GM04503 (cell line): ENCODE results near the gene BACH2.
"Not testable (repeated sequence)": the region's sequence is repeated elsewhere in the genome, so short reads cannot be mapped to it uniquely, and the experiment has no call there.

ENCODE experiments used
- DNase-seq: peaks from one replicate; pipeline ENCODE4 v3.0.0-alpha.2; 2012; ENCODE audit warnings: low read depth

The BACH2 gene

DNA sequence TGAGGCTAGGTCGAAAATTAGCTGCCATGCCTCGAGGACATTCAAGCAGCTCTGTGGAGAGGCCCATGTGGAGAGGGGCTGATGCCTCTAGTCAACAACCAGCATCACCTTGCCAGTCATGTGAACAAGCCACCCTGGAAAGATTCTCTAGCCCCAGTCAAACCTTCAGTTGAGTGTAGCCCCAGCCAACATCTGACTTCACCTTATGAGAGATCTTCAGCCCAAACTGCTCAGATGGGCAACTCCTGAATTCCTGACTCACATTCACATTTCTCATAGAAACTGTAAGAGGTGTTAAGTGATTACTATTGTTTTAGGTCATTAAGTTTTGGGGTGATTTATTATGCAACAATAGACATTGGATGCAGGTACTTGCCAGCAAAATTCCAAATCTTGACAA lies 357.5 kb downstream of the BACH2 start:
- no peak for DNase-seq

GRCh38 chr6:89938014-89938413 lies 358.6 kb downstream of the BACH2 start:
- DNase-seq: no peak

DNA sequence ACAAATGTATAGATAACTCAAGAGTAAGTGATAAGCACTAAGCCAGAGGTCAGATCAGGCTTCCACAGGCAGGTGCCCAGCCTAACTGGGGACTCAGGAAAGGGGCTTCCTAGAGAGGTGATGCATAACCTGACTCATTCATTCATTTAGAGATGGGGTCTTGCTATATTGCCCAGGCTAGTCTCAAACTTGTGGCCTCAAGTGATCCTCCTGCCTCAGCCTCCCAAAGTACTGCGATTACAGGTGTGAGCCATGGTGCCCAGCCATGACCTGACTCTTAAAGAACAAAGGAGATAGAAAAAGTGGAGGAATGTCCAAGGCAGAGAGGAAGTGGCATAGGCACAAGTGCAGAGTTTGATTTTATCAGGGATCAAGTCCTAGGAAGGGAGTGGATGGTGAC lies 360.5 kb downstream of the BACH2 start:
- no peak for DNase-seq

DNA sequence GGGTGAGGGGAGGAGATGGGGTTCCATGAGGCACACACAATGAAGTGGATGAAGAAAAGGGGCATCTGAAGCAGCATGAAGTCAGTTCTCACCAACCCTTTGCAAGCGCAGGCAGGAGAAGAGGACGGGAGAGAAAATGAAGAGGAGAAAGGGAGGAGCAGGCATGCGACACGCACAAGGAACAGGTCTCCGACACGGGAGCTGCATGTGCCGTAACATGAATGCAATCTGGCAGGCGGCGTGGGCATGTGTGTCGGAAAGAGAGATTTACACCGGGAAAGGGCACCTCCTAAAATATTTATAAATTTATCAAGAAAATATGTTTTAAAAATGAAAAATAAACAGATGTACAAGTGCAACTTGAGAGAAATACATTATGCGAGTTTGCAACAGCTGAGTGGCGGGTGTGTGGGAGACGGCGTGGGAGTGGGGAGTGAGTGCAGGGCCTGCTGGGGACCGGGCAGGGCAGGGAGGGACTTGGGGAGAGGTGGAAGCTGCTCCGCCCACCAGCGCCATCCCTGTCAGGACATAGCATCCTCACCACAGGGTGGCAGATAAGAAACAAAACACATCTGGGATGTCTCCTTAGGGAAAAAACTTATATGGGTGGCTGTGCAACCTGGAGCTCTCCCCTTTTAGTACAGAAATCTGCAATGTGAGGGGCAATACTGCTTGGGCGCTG lies 361.8 kb downstream of the BACH2 start:
- DNase-seq: no peak

- DNase-seq: no peak
These were observed 364.3 kb downstream of the BACH2 start for GRCh38 chr6:89932245-89932802.

GRCh38 chr6:89930789-89931188 lies 365.9 kb downstream of the BACH2 start:
- DNase-seq: no peak

DNA sequence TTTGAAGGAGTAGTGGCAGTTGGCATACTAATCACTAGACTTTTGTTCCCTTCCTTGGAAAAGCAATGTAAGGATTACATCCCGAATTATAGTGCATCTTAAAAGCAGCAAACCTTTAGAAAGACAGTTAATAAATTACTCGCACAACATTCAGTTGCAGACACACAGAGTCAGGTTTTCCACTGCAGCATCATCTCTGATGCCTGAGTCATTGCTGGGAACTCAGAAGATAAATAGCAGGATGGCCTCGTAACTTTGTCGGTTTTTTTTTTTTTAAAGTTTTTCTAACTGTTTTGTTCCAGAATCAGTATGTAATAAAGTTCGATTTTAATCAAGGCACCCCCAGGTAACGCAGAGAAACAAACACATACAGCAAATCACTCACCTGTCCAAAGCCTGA lies 368.0 kb downstream of the BACH2 start:
- no peak for DNase-seq

DNA sequence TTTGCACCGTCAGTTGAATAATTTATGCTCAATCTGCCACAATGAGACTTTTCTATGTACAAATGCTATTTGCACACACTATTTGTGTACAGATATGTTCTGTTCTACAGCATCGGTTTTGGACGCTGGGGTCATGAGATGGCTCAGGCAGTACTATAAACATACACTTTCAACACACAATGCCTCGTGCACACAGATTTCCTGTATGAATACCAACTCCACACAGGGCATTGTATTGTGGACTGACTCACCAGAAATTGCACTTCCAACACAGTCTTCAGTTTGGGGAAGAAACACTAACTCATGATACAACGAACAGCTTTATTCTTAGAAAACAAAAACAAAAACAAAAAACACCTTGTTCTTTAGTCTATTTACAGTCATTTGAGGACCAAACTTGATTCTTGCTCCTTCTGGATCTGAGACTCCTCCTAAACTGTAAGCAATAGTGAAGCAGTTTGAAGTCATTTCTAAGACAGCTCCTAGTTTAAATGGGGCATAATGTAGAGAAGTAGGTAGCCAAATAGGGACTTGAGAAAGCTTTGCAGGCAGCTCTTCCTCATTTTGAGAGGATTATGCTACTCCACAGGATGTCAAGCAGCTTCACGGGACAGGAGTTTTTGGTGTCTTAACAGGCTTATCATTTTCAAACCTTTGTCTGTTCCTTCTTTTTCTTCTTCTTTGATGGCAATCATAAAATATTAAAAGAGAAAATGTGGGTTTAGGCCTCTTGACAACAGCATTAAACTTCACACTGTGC lies 368.7 kb downstream of the BACH2 start:
- DNase-seq: no peak

GRCh38 chr6:89927264-89927663 lies 369.4 kb downstream of the BACH2 start:
- no peak for DNase-seq

GRCh38 chr6:89925826-89926225 lies 370.8 kb downstream of the BACH2 start:
- DNase-seq: no peak

DNA sequence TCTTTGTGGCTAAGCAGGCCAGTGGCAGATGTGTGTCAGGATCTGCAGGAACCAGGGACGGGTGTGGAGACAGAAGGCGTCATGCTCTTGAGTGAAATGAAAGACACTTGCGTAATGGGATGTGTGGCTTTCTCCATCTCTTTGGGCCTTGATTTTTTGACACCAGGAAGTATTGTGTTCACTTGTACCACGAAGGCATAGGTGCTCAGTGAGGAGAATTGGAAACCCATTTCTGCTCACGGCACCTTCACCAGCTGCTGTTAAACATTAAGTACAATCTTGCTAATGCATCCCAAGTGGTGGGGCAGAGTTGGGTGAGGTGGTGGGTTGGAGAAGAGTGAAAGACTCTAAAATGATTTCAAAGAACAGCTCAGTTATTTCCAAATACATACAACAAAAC lies 372.4 kb downstream of the BACH2 start:
- DNase-seq: no peak

GRCh38 chr6:89921691-89922090 lies 375.0 kb downstream of the BACH2 start:
- no peak for DNase-seq

DNA sequence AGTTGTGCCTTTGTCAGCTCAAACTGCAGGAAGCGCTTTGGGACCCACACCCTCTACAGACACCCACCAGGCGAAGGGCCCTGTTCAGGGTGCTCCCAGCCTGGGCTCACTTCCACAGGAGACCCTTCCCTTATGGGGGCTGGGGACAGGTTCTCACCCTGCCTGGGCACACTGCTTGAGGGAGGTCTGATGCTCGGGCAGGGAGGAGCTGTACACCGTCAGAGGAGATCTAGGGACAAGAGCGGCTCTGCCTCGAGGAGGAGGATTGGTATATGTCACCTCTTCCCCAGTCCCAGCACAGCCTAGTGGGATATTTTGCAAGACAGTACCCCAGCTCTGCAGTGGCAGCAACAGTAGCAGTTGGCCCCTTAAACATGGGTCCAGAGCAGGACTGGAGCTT lies 375.4 kb downstream of the BACH2 start:
- DNase-seq: no peak

DNA sequence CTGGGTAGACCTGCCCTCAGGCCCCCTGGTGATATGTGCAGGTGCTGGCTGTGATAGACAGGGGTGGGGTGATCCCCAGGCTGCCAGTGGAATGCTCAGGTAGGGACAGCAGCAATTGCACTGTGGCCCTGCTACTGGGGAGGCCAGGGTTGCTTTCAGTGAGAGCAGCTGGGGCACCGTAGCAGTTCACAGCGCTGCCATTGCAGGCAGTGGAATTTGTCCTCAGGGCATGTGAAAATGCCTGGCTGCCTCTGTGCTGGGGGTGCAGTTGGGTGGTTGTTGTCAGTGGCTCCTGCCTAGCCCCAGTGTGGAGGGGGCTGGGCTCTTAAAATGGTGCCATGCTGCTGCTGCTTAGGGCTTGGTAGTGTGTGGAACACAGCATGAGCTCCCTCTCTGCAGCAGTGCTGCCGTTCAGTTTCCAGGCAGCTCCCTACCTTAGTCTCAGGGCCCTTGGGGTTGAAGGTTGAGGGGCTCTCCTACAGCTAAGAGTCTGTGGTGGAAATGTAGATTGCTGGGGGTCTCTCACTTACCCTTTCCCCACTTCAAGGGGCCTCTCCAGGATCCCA lies 378.8 kb downstream of the BACH2 start:
- DNase-seq: no peak

DNA sequence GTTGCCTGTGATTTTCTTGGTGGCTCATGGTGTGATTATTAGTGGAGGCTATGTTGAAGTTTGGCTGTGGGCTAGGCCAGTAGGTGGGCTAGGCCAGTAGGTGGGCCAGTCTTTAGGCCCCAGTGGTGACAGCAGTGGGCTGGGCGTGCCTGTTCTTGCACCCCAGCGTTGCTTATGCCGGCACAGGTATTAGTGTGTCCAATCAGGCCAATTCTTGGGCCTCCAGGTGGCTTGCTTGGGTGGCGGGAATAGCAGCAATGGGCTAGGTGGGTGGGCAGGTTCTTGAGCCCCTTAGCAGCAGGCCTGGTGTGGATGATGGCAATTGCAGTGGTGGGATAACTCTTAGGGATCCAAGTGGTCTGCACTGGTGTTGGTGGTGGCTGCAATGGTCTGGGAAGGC lies 379.4 kb downstream of the BACH2 start:
- no peak for DNase-seq

DNA sequence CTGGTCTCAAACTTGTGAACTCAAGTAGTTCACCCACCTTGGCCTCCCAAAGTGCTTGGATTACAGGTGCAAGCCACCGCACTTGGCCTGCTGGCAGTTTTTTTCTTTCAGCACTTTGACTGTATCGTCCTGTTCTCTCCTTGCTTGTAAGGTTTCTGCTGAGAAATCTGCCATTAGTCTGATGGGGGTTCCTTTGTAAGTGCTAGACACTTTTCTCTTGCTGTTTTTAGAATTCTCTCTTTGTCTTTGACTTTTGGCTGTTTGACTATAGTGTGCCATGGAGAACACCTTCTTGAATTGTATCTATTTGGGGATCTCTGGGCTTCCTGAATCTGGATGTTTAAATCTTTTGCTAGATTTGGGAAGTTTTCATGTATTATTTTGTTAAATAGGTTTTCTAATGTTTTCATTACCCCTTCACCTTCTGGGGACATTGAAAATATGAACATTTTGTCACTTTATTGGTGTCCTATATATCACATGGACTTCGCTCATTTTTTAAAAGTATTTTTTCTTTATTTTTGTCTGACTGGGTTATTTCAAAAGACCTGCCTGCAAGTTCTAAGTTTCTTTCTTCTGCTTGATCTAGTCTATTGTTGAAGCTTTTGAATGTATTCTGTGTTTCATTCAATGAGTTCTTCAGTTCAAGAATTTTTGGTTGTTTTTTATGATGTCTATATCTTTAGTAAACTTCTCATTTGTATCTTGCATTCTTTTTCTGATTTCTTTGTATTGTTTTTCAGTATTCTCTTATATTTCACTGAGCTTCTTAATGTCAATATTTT lies 380.3 kb downstream of the BACH2 start:
- no peak for DNase-seq

- DNase-seq: no peak
These were observed 385.8 kb downstream of the BACH2 start for GRCh38 chr6:89910902-89911240.

GRCh38 chr6:89910001-89910901 lies 386.4 kb downstream of the BACH2 start:
- DNase-seq: not testable (repeated sequence)

DNA sequence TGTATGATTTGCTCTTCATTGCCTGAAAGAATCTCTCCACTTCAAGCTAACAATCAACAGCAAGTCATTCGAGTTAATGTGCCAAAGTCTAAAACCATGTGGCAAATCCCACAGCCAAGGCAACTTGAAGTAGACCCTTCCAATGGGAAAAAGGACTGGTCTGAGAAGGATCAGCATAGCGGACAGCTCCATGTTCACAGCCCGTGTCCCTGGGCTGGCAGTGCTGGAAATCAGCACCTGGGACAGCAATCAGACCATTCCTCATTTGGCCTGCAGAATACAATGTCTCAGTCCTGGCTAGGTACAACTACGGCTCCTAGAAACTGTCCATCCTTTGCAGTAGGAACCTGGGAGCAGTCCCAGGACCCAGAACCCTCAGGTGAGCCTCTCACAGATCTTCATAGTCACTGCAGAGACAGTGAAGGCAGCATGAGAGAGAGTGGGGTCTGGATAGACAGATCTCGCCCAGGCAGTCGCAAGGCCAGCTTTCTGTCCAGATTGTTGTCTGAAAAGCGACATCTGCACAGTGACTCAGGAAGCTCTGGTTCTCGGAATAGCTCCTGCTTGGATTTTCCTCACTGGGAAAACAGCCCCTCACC lies 401.3 kb downstream of the BACH2 start:
- peak; percentile 7 for DNase-seq

GRCh38 chr6:89894169-89894568 lies 402.5 kb downstream of the BACH2 start, which contains the start of gene GJA10:
Gene GJA10, plus strand, starts transcription at chr6:89894469. Its CDS starts 0 bp downstream, at chr6:89894469.
- no peak for DNase-seq

- not testable (repeated sequence) for DNase-seq
These were observed 404.1 kb downstream of the BACH2 start for GRCh38 chr6:89892577-89892976.
